ENCODE measurements around the gene MAT2A. TPM values are rescaled to one million over a fixed set of nuclear protein-coding genes. Genes with fewer than 3 reads are reported as not detected.
"Not testable (repeated sequence)": the region's sequence is repeated elsewhere in the genome, so short reads cannot be mapped to it uniquely, and the experiment has no call there.

Gene MAT2A
- polyA plus RNA-seq, 1 donor (not counting 4 experiments of a cell fraction or from before 2014, with no cell fraction given), result 353 TPM

- no peak overlapping the region for H3K9ac ChIP-seq (ENCODE audit: control insufficient read depth, extremely low read depth, insufficient read depth, low read length)
- FAIRE-seq (no peak), DNase-seq (ENCODE audit: low read depth, low spot score) (no peak)
- TF ChIP-seq EZH2 (IDR thresholded peaks at IDR 0.05; ENCODE audit: low read length) (no peak), CTCF (optimal IDR thresholded peaks at IDR 0.05 in 1 of 3, IDR thresholded peaks at IDR 0.05 in 1 of 3, conservative IDR thresholded peaks at IDR 0.05 in 1 of 3; ENCODE audit: extremely low read depth in 1 of 3, insufficient read depth in 2 of 3, low read length in 3 of 3) (no peak)
- H3K36me3 ChIP-seq (ENCODE audit: control insufficient read depth in 2 of 2, extremely low read depth in 1 of 2, insufficient read depth in 2 of 2, low read length in 2 of 2), result peaks cover 19 to 30% of the 10 kb centered on the region in 2 experiments
- H3K27ac ChIP-seq (ENCODE audit: control insufficient read depth, insufficient read depth, low read length), result no peak overlapping the region
- peaks cover 5% of the 10 kb centered on the region for H3K4me1 ChIP-seq (ENCODE audit: control insufficient read depth, extremely low read depth, insufficient read depth, low read length)
- H3K4me3 ChIP-seq (ENCODE audit: control insufficient read depth in 2 of 3, extremely low read depth in 1 of 3, insufficient read depth in 2 of 3, low read depth in 1 of 3, low read length in 3 of 3), result no peak overlapping the region
- dilution Hi-C loops (cut with MboI; ENCODE audit: extremely low pct_ligation_motif_present, low sequenced_read_pairs), result no loop called here
- peaks cover 23% of the 10 kb centered on the region for H3K79me2 ChIP-seq (ENCODE audit: control insufficient read depth, insufficient read depth, low read length)
- no peak overlapping the region for H3K4me2 ChIP-seq (ENCODE audit: control insufficient read depth, extremely low read depth, insufficient read depth, low read depth, low read length)
- H4K20me1 ChIP-seq (ENCODE audit: control insufficient read depth, extremely low read depth, insufficient read depth, low read length), result no peaks in the 10 kb centered on the region
- H2AFZ ChIP-seq (ENCODE audit: control insufficient read depth, low read length), result no peak overlapping the region
- H3K9me1 ChIP-seq (ENCODE audit: control insufficient read depth, extremely low read depth, insufficient read depth, low read length), result no peaks in the 10 kb centered on the region
- H3K27me3 ChIP-seq (ENCODE audit: control insufficient read depth, extremely low read depth, insufficient read depth, low read length), result no peaks in the 10 kb centered on the region
- H3K9me3 ChIP-seq (ENCODE audit: control insufficient read depth, low read depth, low read length), result no peaks in the 10 kb centered on the region
Measured at GRCh38 chr2:85557130-85557529, 18.2 kb downstream of the MAT2A start.

GRCh38 chr2:85558160-85558559 lies 19.2 kb downstream of the MAT2A start:
- Histone ChIP-seq H4K20me1 (ENCODE audit: control insufficient read depth, extremely low read depth, insufficient read depth, low read length) (no peaks in the 10 kb centered on the region), H3K4me1 (ENCODE audit: control insufficient read depth, extremely low read depth, insufficient read depth, low read length) (peaks cover 5% of the 10 kb centered on the region), H3K36me3 (ENCODE audit: control insufficient read depth in 2 of 2, extremely low read depth in 1 of 2, insufficient read depth in 2 of 2, low read length in 2 of 2) (peaks cover 16 to 22% of the 10 kb centered on the region in 2 experiments), H3K79me2 (ENCODE audit: control insufficient read depth, insufficient read depth, low read length) (peaks cover 23% of the 10 kb centered on the region), H3K9ac (ENCODE audit: control insufficient read depth, extremely low read depth, insufficient read depth, low read length) (no peak overlapping the region), H3K9me3 (ENCODE audit: control insufficient read depth, low read depth, low read length) (no peaks in the 10 kb centered on the region), H3K9me1 (ENCODE audit: control insufficient read depth, extremely low read depth, insufficient read depth, low read length) (no peaks in the 10 kb centered on the region), H3K4me3 (ENCODE audit: control insufficient read depth in 2 of 3, extremely low read depth in 1 of 3, insufficient read depth in 2 of 3, low read depth in 1 of 3, low read length in 3 of 3) (no peak overlapping the region), H3K4me2 (ENCODE audit: control insufficient read depth, extremely low read depth, insufficient read depth, low read depth, low read length) (no peak overlapping the region), H2AFZ (ENCODE audit: control insufficient read depth, low read length) (no peak overlapping the region), H3K27ac (ENCODE audit: control insufficient read depth, insufficient read depth, low read length) (no peak overlapping the region), H3K27me3 (ENCODE audit: control insufficient read depth, extremely low read depth, insufficient read depth, low read length) (no peaks in the 10 kb centered on the region)
- no peak for DNase-seq (ENCODE audit: low read depth, low spot score)
- no peak for FAIRE-seq
- no peak for TF ChIP-seq EZH2 (IDR thresholded peaks at IDR 0.05; ENCODE audit: low read length)
- no peak for TF ChIP-seq CTCF (optimal IDR thresholded peaks at IDR 0.05 in 1 of 3, IDR thresholded peaks at IDR 0.05 in 1 of 3, conservative IDR thresholded peaks at IDR 0.05 in 1 of 3; ENCODE audit: extremely low read depth in 1 of 3, insufficient read depth in 2 of 3, low read length in 3 of 3)
- dilution Hi-C loops (cut with MboI; ENCODE audit: extremely low pct_ligation_motif_present, low sequenced_read_pairs), result no loop called here

- H3K9me3 ChIP-seq (ENCODE audit: control insufficient read depth, low read depth, low read length); DNase-seq (ENCODE audit: low read depth, low spot score); H3K4me1 ChIP-seq (ENCODE audit: control insufficient read depth, extremely low read depth, insufficient read depth, low read length); H3K27me3 ChIP-seq (ENCODE audit: control insufficient read depth, extremely low read depth, insufficient read depth, low read length); H2AFZ ChIP-seq (ENCODE audit: control insufficient read depth, low read length); H4K20me1 ChIP-seq (ENCODE audit: control insufficient read depth, extremely low read depth, insufficient read depth, low read length); FAIRE-seq; H3K9me1 ChIP-seq (ENCODE audit: control insufficient read depth, extremely low read depth, insufficient read depth, low read length); dilution Hi-C loops (cut with MboI; ENCODE audit: extremely low pct_ligation_motif_present, low sequenced_read_pairs); H3K27ac ChIP-seq (ENCODE audit: control insufficient read depth, insufficient read depth, low read length): not testable (repeated sequence)
- H3K9ac ChIP-seq (ENCODE audit: control insufficient read depth, extremely low read depth, insufficient read depth, low read length), result peak overlapping the region; percentile 89
- H3K79me2 ChIP-seq (ENCODE audit: control insufficient read depth, insufficient read depth, low read length), result peaks cover 23% of the 10 kb centered on the region
- peaks cover 11 to 13% of the 10 kb centered on the region in 2 experiments for H3K36me3 ChIP-seq (ENCODE audit: control insufficient read depth in 2 of 2, extremely low read depth in 1 of 2, insufficient read depth in 2 of 2, low read length in 2 of 2)
- peak overlapping the region; percentile 52 to 97 (median 95) for H3K4me3 ChIP-seq (ENCODE audit: control insufficient read depth in 2 of 3, extremely low read depth in 1 of 3, insufficient read depth in 2 of 3, low read depth in 1 of 3, low read length in 3 of 3)
- H3K4me2 ChIP-seq (ENCODE audit: control insufficient read depth, extremely low read depth, insufficient read depth, low read depth, low read length), result peak overlapping the region; percentile 99
Measured at GRCh38 chr2:85560403-85560726, 21.4 kb downstream of the MAT2A start.
